Neural crest cell (in vitro differentiated cells): ENCODE measurements around the gene AQP4. TPM values are rescaled to one million over a fixed set of nuclear protein-coding genes. Genes with fewer than 3 reads are reported as not detected.
A peak's percentile ranks its signal among the peaks of the same experiment; 100 is the strongest.

Experiments
- DNase-seq: peaks from one replicate; pipeline ENCODE4 v3.0.0; 2021; ENCODE audit warnings: low read depth, mixed read lengths, low spot score
- H3K27ac Mint-ChIP-seq: one replicate; pipeline ENCODE4 v1.8.0; 2021; ENCODE audit warnings: mild to moderate bottlenecking, mixed read lengths; ENCODE audit not compliant: unreplicated experiment
- H3K27me3 Mint-ChIP-seq: 2 replicates; pipeline ENCODE4 v1.8.0; 2021; ENCODE audit warnings: low read depth, mild to moderate bottlenecking, mixed read lengths
- H3K36me3 Mint-ChIP-seq: 2 replicates; pipeline ENCODE4 v1.8.0; 2021; ENCODE audit warnings: low read depth, mild to moderate bottlenecking, mixed read lengths
- H3K4me1 Mint-ChIP-seq: 2 replicates; pipeline ENCODE4 v1.8.0; 2021; ENCODE audit warnings: mixed read lengths
- H3K4me3 Mint-ChIP-seq: one replicate; pipeline ENCODE4 v1.8.0; 2021; ENCODE audit warnings: mild to moderate bottlenecking, mixed read lengths
- H3K9me3 Mint-ChIP-seq: 2 replicates; pipeline ENCODE4 v1.8.0; 2021; ENCODE audit warnings: mixed read lengths
- long read RNA-seq: library from polyadenylated mRNA; unstranded; transcript quantifications from one replicate; pipeline ENCODE4 v2.0.0, GENCODE V29; 2020
- total RNA-seq: library from RNA; stranded (reverse); gene quantifications from 2 replicates; pipeline ENCODE4 v1.2.1, GENCODE V29; 2021
- TF ChIP-seq, protein P1 (sequence below): fragments of 200-600 bp; sonication (generic); conservative IDR thresholded peaks from 2 replicates; pipeline ENCODE4 v1.5.0; 2021; ENCODE audit warnings: antibody characterized with exemption, mild to moderate bottlenecking

Gene AQP4, protein sequence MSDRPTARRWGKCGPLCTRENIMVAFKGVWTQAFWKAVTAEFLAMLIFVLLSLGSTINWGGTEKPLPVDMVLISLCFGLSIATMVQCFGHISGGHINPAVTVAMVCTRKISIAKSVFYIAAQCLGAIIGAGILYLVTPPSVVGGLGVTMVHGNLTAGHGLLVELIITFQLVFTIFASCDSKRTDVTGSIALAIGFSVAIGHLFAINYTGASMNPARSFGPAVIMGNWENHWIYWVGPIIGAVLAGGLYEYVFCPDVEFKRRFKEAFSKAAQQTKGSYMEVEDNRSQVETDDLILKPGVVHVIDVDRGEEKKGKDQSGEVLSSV
- not detected in 2 replicates for total RNA-seq
- long read RNA-seq, result 0 reads

DNA sequence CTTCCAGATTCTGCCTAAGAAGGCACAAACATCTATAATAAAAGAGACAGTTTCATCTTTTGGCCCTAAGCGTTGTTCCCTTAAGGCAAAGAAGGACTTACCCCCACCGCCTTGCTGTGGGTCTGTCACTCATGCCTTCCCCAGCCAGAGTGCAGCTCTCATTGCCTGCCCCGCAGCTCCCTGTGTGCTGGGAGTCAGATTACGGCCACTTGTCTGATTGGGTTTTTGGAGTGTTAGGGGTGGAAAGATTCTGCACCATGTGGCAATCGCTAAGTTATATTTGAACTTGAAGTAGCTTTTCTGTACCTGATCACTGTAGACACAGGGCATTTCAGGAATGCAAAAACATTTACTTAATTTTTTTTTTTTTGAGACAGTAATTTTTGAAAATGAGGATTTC, at the start of gene AQP4:
Gene AQP4, minus strand, starts transcription at position 151 of the 400 bp plus-strand sequence. Its CDS starts 18 bp downstream, at position 133.
- Mint-ChIP-seq H3K4me1 (peaks cover 4% of the 10 kb centered on the region), H3K27me3 (peaks cover 62% of the 10 kb centered on the region), H3K9me3 (no peaks in the 10 kb centered on the region), H3K36me3 (no peaks in the 10 kb centered on the region), H3K4me3 (peak within 1 kb of the TSS; percentile 48), H3K27ac (no peak within 1 kb of the TSS)
- TF ChIP-seq, protein P1, sequence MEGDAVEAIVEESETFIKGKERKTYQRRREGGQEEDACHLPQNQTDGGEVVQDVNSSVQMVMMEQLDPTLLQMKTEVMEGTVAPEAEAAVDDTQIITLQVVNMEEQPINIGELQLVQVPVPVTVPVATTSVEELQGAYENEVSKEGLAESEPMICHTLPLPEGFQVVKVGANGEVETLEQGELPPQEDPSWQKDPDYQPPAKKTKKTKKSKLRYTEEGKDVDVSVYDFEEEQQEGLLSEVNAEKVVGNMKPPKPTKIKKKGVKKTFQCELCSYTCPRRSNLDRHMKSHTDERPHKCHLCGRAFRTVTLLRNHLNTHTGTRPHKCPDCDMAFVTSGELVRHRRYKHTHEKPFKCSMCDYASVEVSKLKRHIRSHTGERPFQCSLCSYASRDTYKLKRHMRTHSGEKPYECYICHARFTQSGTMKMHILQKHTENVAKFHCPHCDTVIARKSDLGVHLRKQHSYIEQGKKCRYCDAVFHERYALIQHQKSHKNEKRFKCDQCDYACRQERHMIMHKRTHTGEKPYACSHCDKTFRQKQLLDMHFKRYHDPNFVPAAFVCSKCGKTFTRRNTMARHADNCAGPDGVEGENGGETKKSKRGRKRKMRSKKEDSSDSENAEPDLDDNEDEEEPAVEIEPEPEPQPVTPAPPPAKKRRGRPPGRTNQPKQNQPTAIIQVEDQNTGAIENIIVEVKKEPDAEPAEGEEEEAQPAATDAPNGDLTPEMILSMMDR, result no peak
- DNase-seq, result no peak

DNA sequence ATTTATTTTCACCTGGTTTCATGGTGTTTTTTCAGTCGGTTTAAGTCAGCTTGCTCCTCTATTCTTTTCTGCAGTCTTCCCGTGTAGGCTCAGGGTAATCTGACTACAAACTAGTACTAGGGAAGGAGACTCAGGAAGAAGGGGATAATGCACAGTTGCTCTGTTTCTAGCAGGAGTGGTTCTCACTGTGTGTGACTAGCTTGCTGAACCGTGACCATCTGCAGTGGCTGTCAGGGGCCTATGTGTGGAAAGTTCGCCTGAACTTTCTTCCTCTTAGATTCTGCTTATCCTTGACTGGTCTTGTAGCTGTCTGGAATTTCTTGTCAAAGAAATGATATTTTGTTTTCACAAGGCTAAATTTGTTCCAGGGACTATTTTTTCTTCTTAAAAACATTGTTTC, 46.3 kb upstream of the AQP4 start:
- Mint-ChIP-seq H3K36me3 (no peaks in the 10 kb centered on the region), H3K9me3 (peaks cover 2% of the 10 kb centered on the region), H3K27me3 (no peaks in the 10 kb centered on the region), H3K27ac (peak overlapping the region; percentile 38), H3K4me1 (peaks cover 4% of the 10 kb centered on the region), H3K4me3 (no peak overlapping the region)
- TF ChIP-seq, protein P1, result no peak
- no peak for DNase-seq

DNA sequence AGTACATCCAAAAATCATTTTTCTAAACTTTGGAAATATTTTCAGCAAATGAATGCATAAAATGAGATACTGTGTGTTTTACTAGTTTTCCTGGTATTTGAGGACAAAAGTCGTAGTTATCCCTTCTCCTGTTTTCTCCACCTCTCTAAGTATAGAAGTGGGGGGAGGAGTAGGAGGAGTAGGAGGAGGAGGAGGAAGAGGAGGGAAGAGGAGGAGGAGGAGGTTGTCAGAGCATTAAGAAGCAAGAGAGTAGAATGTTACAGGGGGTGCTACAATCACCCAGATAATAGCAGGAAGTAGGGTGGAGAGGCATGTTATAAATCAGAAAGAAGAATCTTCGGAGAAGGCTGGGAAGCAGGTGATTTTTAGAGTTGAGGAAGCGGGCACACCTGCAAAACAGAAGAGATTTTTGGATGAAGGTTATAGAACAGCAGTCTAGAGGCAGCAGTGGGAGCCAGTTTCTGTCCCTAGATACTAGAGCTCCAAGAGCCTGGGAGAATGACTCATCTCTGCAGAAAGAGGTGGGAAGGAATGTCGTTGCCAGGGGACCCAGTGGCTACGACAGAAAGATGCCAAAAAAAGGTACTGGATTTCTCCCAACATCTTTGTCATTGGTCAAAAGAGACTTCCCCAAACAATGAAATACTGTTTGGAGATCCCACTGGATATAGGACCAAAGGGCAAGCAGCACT, 44.2 kb upstream of the AQP4 start:
- no peak for DNase-seq
- no peaks in the 10 kb centered on the region for H3K36me3 Mint-ChIP-seq
- H3K27ac Mint-ChIP-seq, result no peak overlapping the region
- H3K4me3 Mint-ChIP-seq, result no peak overlapping the region
- H3K4me1 Mint-ChIP-seq, result peaks cover 4% of the 10 kb centered on the region
- H3K9me3 Mint-ChIP-seq, result peaks cover 5% of the 10 kb centered on the region
- TF ChIP-seq, protein P1, result no peak
- no peaks in the 10 kb centered on the region for H3K27me3 Mint-ChIP-seq

DNA sequence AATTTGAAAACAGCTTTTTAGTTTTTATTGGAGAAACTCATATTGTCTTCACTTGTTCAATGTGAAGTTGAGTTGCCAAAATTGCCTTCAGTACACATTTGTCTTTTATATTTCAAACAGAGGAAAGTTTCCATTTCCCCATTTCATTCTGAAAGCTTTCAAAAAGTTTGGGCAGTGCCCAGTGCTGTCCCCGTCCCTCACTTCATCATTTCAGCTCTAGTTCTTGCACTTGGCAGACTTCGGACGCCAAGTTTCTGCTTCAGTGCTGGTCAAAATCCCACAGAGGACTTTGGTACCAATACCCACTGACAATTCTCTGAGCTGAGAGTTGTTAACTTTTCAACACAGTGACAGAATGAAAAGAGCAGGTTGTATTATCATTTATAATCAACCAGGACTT, 43.4 kb upstream of the AQP4 start:
- no peak for DNase-seq
- Mint-ChIP-seq H3K4me3 (no peak overlapping the region), H3K27me3 (no peaks in the 10 kb centered on the region), H3K9me3 (peaks cover 12% of the 10 kb centered on the region), H3K36me3 (peaks cover 7% of the 10 kb centered on the region), H3K27ac (no peak overlapping the region), H3K4me1 (peaks cover 4% of the 10 kb centered on the region)
- TF ChIP-seq, protein P1, result no peak

DNA sequence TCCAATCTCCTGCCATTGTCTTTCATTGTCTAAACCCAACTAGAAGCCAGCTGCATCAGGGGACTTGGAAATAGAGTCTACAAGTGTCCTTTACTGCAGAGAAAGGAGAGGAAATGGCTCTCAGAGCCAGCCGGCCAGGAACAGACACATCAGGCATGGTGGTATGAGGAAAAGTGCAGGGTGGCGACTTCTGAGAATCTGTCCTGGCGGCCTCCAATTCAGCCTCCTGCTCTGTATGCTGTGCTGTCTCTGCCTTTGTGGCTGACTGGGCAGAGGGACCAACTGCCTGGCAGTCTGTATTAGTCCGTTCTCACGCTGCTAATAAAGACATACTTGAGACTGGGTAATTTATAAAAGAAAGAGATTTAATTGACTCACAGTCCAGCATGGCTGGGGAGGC, 36.8 kb upstream of the AQP4 start:
- H3K4me3 Mint-ChIP-seq, result no peak overlapping the region

More for the DNA sequence above, 36.8 kb upstream of the AQP4 start:
- H3K36me3 Mint-ChIP-seq, result peaks cover 21% of the 10 kb centered on the region
- H3K27ac Mint-ChIP-seq, result no peak overlapping the region
- no peaks in the 10 kb centered on the region for H3K4me1 Mint-ChIP-seq
- TF ChIP-seq, protein P1, result no peak
- DNase-seq, result no peak
- no peaks in the 10 kb centered on the region for H3K27me3 Mint-ChIP-seq
- peaks cover 22% of the 10 kb centered on the region for H3K9me3 Mint-ChIP-seq
